Endothelial cell (in vitro differentiated cells): ENCODE data around the gene PUS7. TPM values are rescaled to one million over a fixed set of nuclear protein-coding genes. Genes with fewer than 3 reads are reported as not detected.
"Not testable (repeated sequence)": the region's sequence is repeated elsewhere in the genome, so short reads cannot be mapped to it uniquely, and the experiment has no call there.

ENCODE experiments used
- DNase-seq: peaks from one replicate; pipeline ENCODE4 v3.0.0; 2021; ENCODE audit warnings: low spot score
- H3K27ac Mint-ChIP-seq: one replicate; pipeline ENCODE4 v1.8.0; 2021; ENCODE audit warnings: mixed read lengths, inconsistent platforms; ENCODE audit not compliant: unreplicated experiment
- H3K27me3 Mint-ChIP-seq: one replicate; pipeline ENCODE4 v1.8.0; 2021; ENCODE audit warnings: mild to moderate bottlenecking, moderate library complexity, mixed read lengths, inconsistent platforms; ENCODE audit not compliant: unreplicated experiment
- H3K36me3 Mint-ChIP-seq: one replicate; pipeline ENCODE4 v1.8.0; 2021; ENCODE audit warnings: mild to moderate bottlenecking, low read depth, mixed read lengths, inconsistent platforms; ENCODE audit not compliant: unreplicated experiment
- H3K4me1 Mint-ChIP-seq: one replicate; pipeline ENCODE4 v1.8.0; 2021; ENCODE audit warnings: mild to moderate bottlenecking, mixed read lengths, inconsistent platforms; ENCODE audit not compliant: unreplicated experiment
- H3K4me3 Mint-ChIP-seq: one replicate; pipeline ENCODE4 v1.8.0; 2021; ENCODE audit warnings: mild to moderate bottlenecking, mixed read lengths, inconsistent platforms; ENCODE audit not compliant: unreplicated experiment
- H3K9me3 Mint-ChIP-seq: one replicate; pipeline ENCODE4 v1.8.0; 2021; ENCODE audit warnings: mixed read lengths, inconsistent platforms; ENCODE audit not compliant: unreplicated experiment
- total RNA-seq: library from RNA; stranded (reverse); fragmentation: NEBNext Ultra II Directional; extraction: Animal tissue kit (Norgen Biotek cat#: 25700); gene quantifications from one replicate; pipeline ENCODE4 v1.2.1, GENCODE V29; 2021; ENCODE audit not compliant: unreplicated experiment
- TF ChIP-seq, protein P1 (sequence below): fragments of 200-600 bp; sonication (generic); IDR thresholded peaks from one replicate; pipeline ENCODE4 v1.5.0; 2021; ENCODE audit warnings: antibody characterized with exemption; ENCODE audit not compliant: unreplicated experiment

Gene PUS7
- total RNA-seq, 1 donor from 2014 or later = 14.4 TPM

DNA sequence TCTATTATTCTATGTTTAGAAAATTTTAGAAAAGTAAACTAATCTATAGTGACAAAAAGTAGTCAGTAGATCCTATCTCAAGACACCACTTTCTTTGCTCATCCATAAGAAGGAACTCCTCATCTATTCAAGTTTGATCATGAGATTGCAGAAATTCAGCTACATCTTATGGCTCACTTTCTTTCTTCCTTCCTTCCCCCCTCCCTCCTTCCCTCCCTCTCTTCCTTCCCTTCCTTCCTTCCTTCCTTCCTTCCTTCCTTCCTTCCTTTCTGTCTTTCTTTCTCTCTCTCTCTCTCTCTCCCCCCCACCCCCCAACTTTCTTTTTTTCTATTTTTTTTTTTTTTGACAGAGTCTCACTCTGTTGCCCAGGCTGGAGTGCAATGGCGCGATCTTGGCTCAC, 98.1 kb downstream of the PUS7 start:
- no peak for DNase-seq
- no peak overlapping the region for H3K4me3 Mint-ChIP-seq
- H3K36me3 Mint-ChIP-seq = no peaks in the 10 kb centered on the region
- H3K9me3 Mint-ChIP-seq = no peaks in the 10 kb centered on the region
- H3K4me1 Mint-ChIP-seq = no peaks in the 10 kb centered on the region
- no peak overlapping the region for H3K27ac Mint-ChIP-seq
- TF ChIP-seq, protein P1, sequence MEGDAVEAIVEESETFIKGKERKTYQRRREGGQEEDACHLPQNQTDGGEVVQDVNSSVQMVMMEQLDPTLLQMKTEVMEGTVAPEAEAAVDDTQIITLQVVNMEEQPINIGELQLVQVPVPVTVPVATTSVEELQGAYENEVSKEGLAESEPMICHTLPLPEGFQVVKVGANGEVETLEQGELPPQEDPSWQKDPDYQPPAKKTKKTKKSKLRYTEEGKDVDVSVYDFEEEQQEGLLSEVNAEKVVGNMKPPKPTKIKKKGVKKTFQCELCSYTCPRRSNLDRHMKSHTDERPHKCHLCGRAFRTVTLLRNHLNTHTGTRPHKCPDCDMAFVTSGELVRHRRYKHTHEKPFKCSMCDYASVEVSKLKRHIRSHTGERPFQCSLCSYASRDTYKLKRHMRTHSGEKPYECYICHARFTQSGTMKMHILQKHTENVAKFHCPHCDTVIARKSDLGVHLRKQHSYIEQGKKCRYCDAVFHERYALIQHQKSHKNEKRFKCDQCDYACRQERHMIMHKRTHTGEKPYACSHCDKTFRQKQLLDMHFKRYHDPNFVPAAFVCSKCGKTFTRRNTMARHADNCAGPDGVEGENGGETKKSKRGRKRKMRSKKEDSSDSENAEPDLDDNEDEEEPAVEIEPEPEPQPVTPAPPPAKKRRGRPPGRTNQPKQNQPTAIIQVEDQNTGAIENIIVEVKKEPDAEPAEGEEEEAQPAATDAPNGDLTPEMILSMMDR = no peak
- H3K27me3 Mint-ChIP-seq = peaks cover 2% of the 10 kb centered on the region

DNA sequence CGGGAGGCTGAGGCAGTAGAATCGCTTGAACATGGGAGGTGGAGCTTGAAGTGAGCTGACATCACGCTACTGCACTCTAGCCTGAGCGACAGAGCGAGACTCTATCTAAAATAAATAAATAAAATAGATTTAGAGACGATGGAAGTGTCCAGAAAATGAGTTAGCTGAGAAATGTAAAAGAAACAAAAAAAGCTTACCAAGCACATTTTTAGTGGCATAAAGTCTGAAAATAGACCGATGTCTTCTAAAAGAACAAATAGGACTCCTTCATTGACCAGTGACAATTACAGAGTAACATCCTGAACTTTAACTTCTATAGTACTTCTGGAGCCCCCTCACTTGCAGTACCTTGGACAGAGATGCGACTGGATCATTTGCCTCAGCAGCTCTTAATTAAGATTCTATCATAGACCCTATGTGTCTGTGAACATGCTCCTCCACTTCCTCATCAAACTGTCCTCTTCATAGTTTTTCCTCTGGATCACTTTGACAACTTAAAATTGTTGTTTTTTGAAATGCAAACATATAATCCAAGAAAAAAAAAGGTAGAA, 108.1 kb downstream of the PUS7 start:
- no peaks in the 10 kb centered on the region for H3K9me3 Mint-ChIP-seq
- peaks cover 2% of the 10 kb centered on the region for H3K27me3 Mint-ChIP-seq
- DNase-seq = no peak
- TF ChIP-seq, protein P1 = no peak
- H3K36me3 Mint-ChIP-seq = no peaks in the 10 kb centered on the region
- H3K27ac Mint-ChIP-seq = no peak overlapping the region
- no peak overlapping the region for H3K4me3 Mint-ChIP-seq
- peaks cover 2% of the 10 kb centered on the region for H3K4me1 Mint-ChIP-seq

DNA sequence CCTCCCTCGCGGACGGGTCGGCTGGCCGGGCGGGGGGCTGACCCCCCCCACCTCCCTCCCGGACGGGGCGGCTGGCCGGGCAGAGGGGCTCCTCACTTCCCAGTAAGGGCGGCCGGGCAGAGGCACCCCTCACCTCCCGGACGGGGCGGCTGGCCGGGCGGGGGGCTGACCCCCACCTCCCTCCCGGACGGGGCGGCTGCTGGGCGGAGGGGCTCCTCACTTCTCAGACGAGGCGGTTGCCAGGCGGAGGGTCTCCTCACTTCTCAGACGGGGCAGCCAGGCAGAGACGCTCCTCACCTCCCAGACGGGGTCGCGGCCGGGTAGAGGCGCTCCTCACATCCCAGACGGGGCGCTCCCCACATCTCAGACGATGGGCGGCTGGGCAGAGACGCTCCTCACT, 111.3 kb downstream of the PUS7 start:
- not testable (repeated sequence) for DNase-seq, H3K27me3 Mint-ChIP-seq, H3K4me3 Mint-ChIP-seq

DNA sequence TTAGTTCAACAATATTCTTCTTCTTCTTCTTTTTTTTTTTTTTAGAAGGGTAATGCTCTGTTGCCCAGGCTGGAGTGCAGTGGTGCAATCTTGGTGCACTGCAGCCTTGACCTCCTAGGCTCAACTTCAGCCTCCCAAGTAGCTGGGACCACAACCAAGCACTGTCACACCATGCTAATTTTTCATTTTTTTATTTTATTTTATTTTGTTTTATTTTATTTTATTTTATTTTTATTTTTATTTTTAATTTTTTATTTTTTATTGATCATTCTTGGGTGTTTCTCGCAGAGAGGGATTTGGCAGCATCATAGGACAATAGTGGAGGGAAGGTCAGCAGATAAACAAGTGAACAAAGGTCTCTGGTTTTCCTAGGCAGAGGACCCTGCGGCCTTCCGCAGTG, 112.3 kb downstream of the PUS7 start:
- not testable (repeated sequence) for DNase-seq, H3K27ac Mint-ChIP-seq, H3K27me3 Mint-ChIP-seq, H3K9me3 Mint-ChIP-seq, H3K4me1 Mint-ChIP-seq, H3K4me3 Mint-ChIP-seq, H3K36me3 Mint-ChIP-seq

More for the DNA sequence above, 111.3 kb downstream of the PUS7 start:
- H3K9me3 Mint-ChIP-seq, H3K27ac Mint-ChIP-seq, H3K36me3 Mint-ChIP-seq, H3K4me1 Mint-ChIP-seq: not testable (repeated sequence)

DNA sequence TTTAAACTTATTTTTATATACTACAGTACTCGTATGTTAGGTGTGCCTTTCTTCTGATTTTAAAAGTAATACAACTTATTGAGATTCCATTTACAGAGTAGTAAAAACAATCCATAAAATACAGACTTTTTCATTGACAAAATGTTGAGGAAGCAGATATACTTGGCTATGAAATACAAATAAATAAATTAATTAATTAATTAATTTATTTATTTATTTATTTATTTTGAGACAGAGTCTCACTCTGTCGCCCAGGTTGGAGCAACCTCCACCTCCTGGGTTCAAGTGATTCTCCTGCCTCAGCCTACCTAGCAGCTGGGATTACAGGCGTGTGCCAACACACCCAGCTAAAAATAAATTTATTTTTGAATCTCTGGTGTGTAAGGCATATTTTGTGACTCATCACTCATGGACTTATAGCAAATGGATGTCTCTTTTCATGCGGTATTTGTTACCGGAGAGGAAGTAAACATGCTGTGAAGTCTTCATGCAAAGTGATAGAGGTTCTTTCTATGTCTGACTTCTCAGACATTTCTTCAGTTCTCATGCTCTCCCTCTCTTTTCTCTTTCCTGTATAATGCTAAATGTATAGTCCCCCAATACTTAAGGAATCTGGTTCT, 113.2 kb downstream of the PUS7 start:
- H3K4me1 Mint-ChIP-seq = no peaks in the 10 kb centered on the region
- TF ChIP-seq, protein P1 = no peak

More for the DNA sequence above, 113.2 kb downstream of the PUS7 start:
- no peaks in the 10 kb centered on the region for H3K36me3 Mint-ChIP-seq
- peaks cover 4% of the 10 kb centered on the region for H3K27me3 Mint-ChIP-seq
- H3K27ac Mint-ChIP-seq = no peak overlapping the region
- H3K9me3 Mint-ChIP-seq = no peaks in the 10 kb centered on the region
- DNase-seq = no peak
- no peak overlapping the region for H3K4me3 Mint-ChIP-seq

Other genes with a start within 250 kb of the PUS7 start
- 70.5 TPM for gene SRPK2, start 133.3 kb downstream of the PUS7 start, total RNA-seq
- gene RINT1, start 9.9 kb upstream of the PUS7 start, total RNA-seq = 18.3 TPM
- gene EFCAB10, start 59.2 kb upstream of the PUS7 start, total RNA-seq = 0.28 TPM